Activated CD8-positive, alpha-beta memory T cell treated with anti-CD3 and anti-CD28 coated beads for 4 hours (primary cell): ENCODE data around the gene AK5.

ENCODE experiments used
- DNase-seq, 2 donors: peaks; one replicate each; pipeline ENCODE4 v3.0.0-alpha.2; 2020; ENCODE audit warnings: low read depth in 2 of 2

The AK5 gene

GRCh38 chr1:77541162-77541545 is 259.3 kb downstream of the AK5 start:
- no peak for DNase-seq

GRCh38 chr1:77542813-77543420 is 261.1 kb downstream of the AK5 start:
- DNase-seq: no peak

- DNase-seq: no peak
These were observed 262.1 kb downstream of the AK5 start for GRCh38 chr1:77543822-77544448.

GRCh38 chr1:77544845-77545244 is 263.0 kb downstream of the AK5 start:
- DNase-seq: no peak

GRCh38 chr1:77545970-77546369 is 264.2 kb downstream of the AK5 start:
- DNase-seq: no peak

- DNase-seq: no peak
These were observed 265.1 kb downstream of the AK5 start for GRCh38 chr1:77546890-77547289.

GRCh38 chr1:77548285-77548684 is 266.5 kb downstream of the AK5 start:
- no peak for DNase-seq

GRCh38 chr1:77550135-77550534 is 268.3 kb downstream of the AK5 start:
- DNase-seq: no peak

GRCh38 chr1:77552626-77553025 is 270.8 kb downstream of the AK5 start:
- DNase-seq: no peak

GRCh38 chr1:77553568-77554291 is 271.9 kb downstream of the AK5 start:
- DNase-seq: no peak

GRCh38 chr1:77556045-77556444 is 274.2 kb downstream of the AK5 start:
- DNase-seq: no peak

- DNase-seq: no peak
These were observed 275.2 kb downstream of the AK5 start for GRCh38 chr1:77557053-77557452.

- no peak for DNase-seq
These were observed 276.9 kb downstream of the AK5 start for GRCh38 chr1:77558591-77559164.

GRCh38 chr1:77560741-77561140 is 278.9 kb downstream of the AK5 start:
- DNase-seq: no peak

- DNase-seq: no peak
These were observed 280.9 kb downstream of the AK5 start for GRCh38 chr1:77562596-77563150.

- no peak for DNase-seq
These were observed 283.5 kb downstream of the AK5 start for GRCh38 chr1:77565321-77565720.

GRCh38 chr1:77571642-77572041 is 289.8 kb downstream of the AK5 start:
- DNase-seq: no peak

GRCh38 chr1:77579547-77579946 is 297.7 kb downstream of the AK5 start:
- DNase-seq: no peak

GRCh38 chr1:77582905-77583304 is 301.1 kb downstream of the AK5 start:
- DNase-seq: no peak

GRCh38 chr1:77583483-77583882 is 301.7 kb downstream of the AK5 start:
- DNase-seq: no peak

- no peak for DNase-seq
These were observed 303.1 kb downstream of the AK5 start for GRCh38 chr1:77584884-77585283.

- no peak for DNase-seq
These were observed 303.9 kb downstream of the AK5 start for GRCh38 chr1:77585610-77586314.
